VCaP (cell line): ENCODE measurements around the gene MGLL.

ENCODE experiments used
- H3K27ac ChIP-seq: fragments of 450-650 bp; 2 replicates; pipeline ENCODE4 v1.5.1; 2017
- CTCF ChIP-seq: fragments of 450-650 bp; conservative IDR thresholded peaks from 2 replicates; pipeline ENCODE4 v1.5.1; 2017; ENCODE audit warnings: mild to moderate bottlenecking, moderate library complexity

Gene MGLL

GRCh38 chr3:127809611-127810010 lies 12.7 kb downstream of the MGLL start:
- TF ChIP-seq CTCF, result no peak
- no peak overlapping the region for H3K27ac ChIP-seq

GRCh38 chr3:127809211-127809610 lies 13.1 kb downstream of the MGLL start:
- no peak for TF ChIP-seq CTCF
- no peak overlapping the region for H3K27ac ChIP-seq

- TF ChIP-seq CTCF, result no peak
Measured at GRCh38 chr3:127808197-127808596, 14.1 kb downstream of the MGLL start.

GRCh38 chr3:127805026-127805753 lies 17.1 kb downstream of the MGLL start:
- no peak for TF ChIP-seq CTCF
- no peak overlapping the region for H3K27ac ChIP-seq

More at GRCh38 chr3:127808197-127808596, 14.1 kb downstream of the MGLL start:
- H3K27ac ChIP-seq, result no peak overlapping the region

GRCh38 chr3:127804141-127804540 lies 18.2 kb downstream of the MGLL start:
- no peak overlapping the region for H3K27ac ChIP-seq
- no peak for TF ChIP-seq CTCF

- TF ChIP-seq CTCF, result no peak
Measured at GRCh38 chr3:127803619-127804018, 18.7 kb downstream of the MGLL start.

GRCh38 chr3:127802606-127803005 lies 19.7 kb downstream of the MGLL start:
- H3K27ac ChIP-seq, result no peak overlapping the region
- no peak for TF ChIP-seq CTCF

More at GRCh38 chr3:127803619-127804018, 18.7 kb downstream of the MGLL start:
- no peak overlapping the region for H3K27ac ChIP-seq
